Activated T-cell treated with anti-CD3 and anti-CD28 coated beads, Interleukin-2, amount 50 U/mL, for 24 hours (primary cell): Measurements from ENCODE around the gene NCBP2.

Source experiments
- DNase-seq: peaks from one replicate; pipeline ENCODE4 v3.0.0-alpha.2; 2020
- H3K27ac Mint-ChIP-seq: 2 replicates; pipeline ENCODE4 v1.8.0; 2020; ENCODE audit warnings: mild to moderate bottlenecking, mixed read lengths
- H3K27me3 Mint-ChIP-seq: 2 replicates; pipeline ENCODE4 v1.8.0; 2020; ENCODE audit warnings: mixed read lengths
- H3K36me3 Mint-ChIP-seq: 2 replicates; pipeline ENCODE4 v1.8.0; 2020; ENCODE audit warnings: low read depth, mixed read lengths
- H3K4me1 Mint-ChIP-seq: 2 replicates; pipeline ENCODE4 v1.8.0; 2020; ENCODE audit warnings: low read depth, mixed read lengths
- H3K4me3 Mint-ChIP-seq: 2 replicates; pipeline ENCODE4 v1.8.0; 2020; ENCODE audit warnings: mild to moderate bottlenecking, moderate library complexity, mixed read lengths
- H3K9me3 Mint-ChIP-seq: 2 replicates; pipeline ENCODE4 v1.8.0; 2020; ENCODE audit warnings: mixed read lengths

The NCBP2 gene

DNA sequence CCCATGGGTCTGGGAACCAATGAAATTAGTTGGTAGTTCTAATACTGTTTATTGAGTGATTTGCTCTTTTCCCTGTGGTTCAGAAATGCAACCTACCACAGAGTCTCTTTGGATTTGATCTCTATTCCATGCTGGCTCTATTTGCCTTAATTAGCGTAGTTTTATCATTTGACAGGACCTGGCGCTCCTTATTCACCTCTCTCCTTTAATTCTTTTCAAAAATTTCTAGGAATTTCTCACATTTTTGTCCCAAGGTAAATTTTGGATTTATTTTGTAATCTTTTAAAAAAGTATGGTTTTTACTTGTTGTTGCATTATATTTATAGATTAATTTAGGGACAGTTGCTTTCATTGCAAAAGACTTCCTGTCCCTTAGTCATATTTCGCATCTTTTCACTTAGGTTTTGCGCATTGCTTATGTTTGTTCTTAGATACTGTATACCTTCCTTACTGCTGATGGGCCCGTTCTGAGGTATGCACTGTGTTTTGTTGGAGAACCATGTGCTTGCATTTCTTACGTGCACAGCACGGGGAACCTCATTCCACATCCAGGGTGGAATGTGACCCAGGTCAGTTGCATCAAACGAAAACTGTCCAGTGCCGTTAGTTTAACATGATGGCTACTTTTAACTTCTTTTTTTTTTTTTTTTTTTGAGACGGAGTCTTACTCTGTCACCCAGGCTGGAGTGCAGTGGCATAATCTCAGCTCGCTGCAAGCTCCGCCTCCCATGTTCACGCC lies 47.6 kb downstream of the NCBP2 start:
- H3K4me1 Mint-ChIP-seq = peaks cover 20% of the 10 kb centered on the region
- no peaks in the 10 kb centered on the region for H3K27me3 Mint-ChIP-seq
- H3K36me3 Mint-ChIP-seq = peaks cover 63% of the 10 kb centered on the region
- no peaks in the 10 kb centered on the region for H3K9me3 Mint-ChIP-seq
- no peak overlapping the region for H3K4me3 Mint-ChIP-seq
- H3K27ac Mint-ChIP-seq = no peak overlapping the region
- DNase-seq = no peak

GRCh38 chr3:196889844-196890708 lies 52.3 kb downstream of the NCBP2 start:
- H3K4me1 Mint-ChIP-seq = peaks cover 46% of the 10 kb centered on the region
- peaks cover 78% of the 10 kb centered on the region for H3K36me3 Mint-ChIP-seq
- H3K4me3 Mint-ChIP-seq = no peak overlapping the region
- H3K9me3 Mint-ChIP-seq = no peaks in the 10 kb centered on the region
- H3K27me3 Mint-ChIP-seq = no peaks in the 10 kb centered on the region
- H3K27ac Mint-ChIP-seq = peak overlapping the region; percentile 60
- DNase-seq = no peak

GRCh38 chr3:196886144-196886543 lies 56.2 kb downstream of the NCBP2 start:
- H3K27ac Mint-ChIP-seq = peak overlapping the region; percentile 80
- peaks cover 63% of the 10 kb centered on the region for H3K4me1 Mint-ChIP-seq
- no peak for DNase-seq

More at GRCh38 chr3:196886144-196886543, 56.2 kb downstream of the NCBP2 start:
- Mint-ChIP-seq H3K9me3 (no peaks in the 10 kb centered on the region), H3K4me3 (no peak overlapping the region), H3K27me3 (no peaks in the 10 kb centered on the region), H3K36me3 (peaks cover 77% of the 10 kb centered on the region)
